ENCODE data around the gene PRDM7. TPM values are rescaled to one million over a fixed set of nuclear protein-coding genes. Genes with fewer than 3 reads are reported as not detected.

Gene PRDM7
- total RNA-seq, 4 donors from 2014 or later = not detected

- no peak for DNase-seq (ENCODE audit: low spot score in 2 of 2)
- intact Hi-C loops (cut with DNase I; ENCODE audit: low total_unique reads) = no loop called here
- H3K4me3 ChIP-seq (ENCODE audit: low read depth, poor library complexity, severe bottlenecking) = no peak overlapping the region
- WGBS, 2 donors = 80 to 94% methylated on average over 2 of the region's 2 CpGs
- TF ChIP-seq POLR2A (IDR thresholded peaks at IDR 0.05) = no peak
- TF ChIP-seq CTCF (IDR thresholded peaks at IDR 0.05) = no peak
These were observed 56.2 kb downstream of the PRDM7 start for GRCh38 chr16:90020838-90021382.

- H3K4me3 ChIP-seq (ENCODE audit: low read depth, poor library complexity, severe bottlenecking) = no peak overlapping the region
- 79% methylated on average over 9 of the region's 9 CpGs for WGBS, 2 donors
- no peak for DNase-seq (ENCODE audit: low spot score in 2 of 2)
- TF ChIP-seq POLR2A (IDR thresholded peaks at IDR 0.05) (no peak), CTCF (IDR thresholded peaks at IDR 0.05) (no peak)
- intact Hi-C loops (cut with DNase I; ENCODE audit: low total_unique reads) = no loop called here
These were observed 56.8 kb downstream of the PRDM7 start for GRCh38 chr16:90020260-90020837.

GRCh38 chr16:90019543-90020259 is 57.4 kb downstream of the PRDM7 start:
- H3K4me3 ChIP-seq (ENCODE audit: low read depth, poor library complexity, severe bottlenecking) = peak overlapping the region; percentile 37
- no peak for DNase-seq (ENCODE audit: low spot score in 2 of 2)
- TF ChIP-seq CTCF (IDR thresholded peaks at IDR 0.05) (no peak), POLR2A (IDR thresholded peaks at IDR 0.05) (no peak)
- WGBS, 2 donors = 2% methylated on average over 9 to 17 of the region's 57 CpGs
- intact Hi-C loops (cut with DNase I; ENCODE audit: low total_unique reads) = no loop called here

GRCh38 chr16:90018652-90019542 is 58.2 kb downstream of the PRDM7 start, which contains the start of gene DBNDD1:
DBNDD1 (minus strand) TSS chr16:90019456; CDS start chr16:90019341, 115 bp downstream.
- no peak for DNase-seq (ENCODE audit: low spot score in 2 of 2)
- WGBS, 2 donors = 3 to 7% methylated on average over 24 to 44 of the region's 103 CpGs

More at GRCh38 chr16:90018652-90019542, 58.2 kb downstream of the PRDM7 start, which contains the start of gene DBNDD1:
- intact Hi-C loops (cut with DNase I; ENCODE audit: low total_unique reads) = no loop called here
- no peak for TF ChIP-seq POLR2A (IDR thresholded peaks at IDR 0.05)
- no peak for TF ChIP-seq CTCF (IDR thresholded peaks at IDR 0.05)
- peak within 1 kb of the TSS; percentile 44 for H3K4me3 ChIP-seq (ENCODE audit: low read depth, poor library complexity, severe bottlenecking)
